BLaER1 treated with 17β-estradiol and CSF1 and Interleukin-3, amounts not matched to agents 10 nM and 100 nM (cell line): ENCODE measurements around the gene GABRG3.
"Not testable (repeated sequence)": the region's sequence is repeated elsewhere in the genome, so short reads cannot be mapped to it uniquely, and the experiment has no call there.

Source experiments
- H3K27ac ChIP-seq, 11 experiments: shearing (Covaris generic); formaldehyde crosslinking; 2 replicates each; pipeline ENCODE4 v1.8.1; 2022
- H3K27me3 ChIP-seq, 11 experiments: shearing (Covaris generic); formaldehyde crosslinking; 2 replicates each; pipeline ENCODE4 v1.8.1; 2022
- H3K36me3 ChIP-seq, 11 experiments: shearing (Covaris generic); formaldehyde crosslinking; 2 replicates each; pipeline ENCODE4 v1.8.1; 2022
- H3K4me1 ChIP-seq, 10 experiments: shearing (Covaris generic); formaldehyde crosslinking; 2 replicates each; pipeline ENCODE4 v1.8.1; 2022
- H3K4me2 ChIP-seq, 11 experiments: shearing (Covaris generic); formaldehyde crosslinking; 2 replicates each; pipeline ENCODE4 v1.8.1; 2022
- H3K4me3 ChIP-seq, 10 experiments: shearing (Covaris generic); formaldehyde crosslinking; 2 replicates each; pipeline ENCODE4 v1.8.1; 2022
- H3K9ac ChIP-seq, 11 experiments: shearing (Covaris generic); formaldehyde crosslinking; 2 replicates each; pipeline ENCODE4 v1.8.1; 2022
- H3K9me3 ChIP-seq, 11 experiments: shearing (Covaris generic); formaldehyde crosslinking; replicated peaks in 1 of 11; 2 replicates each; pipeline ENCODE4 v1.8.1; 2022
- H4K20me1 ChIP-seq, 11 experiments: shearing (Covaris generic); formaldehyde crosslinking; 2 replicates each; pipeline ENCODE4 v1.8.1; 2022
- Cebpa-rat ChIP-seq, 11 experiments: shearing (Covaris generic); IDR thresholded peaks; 2 replicates each; pipeline ENCODE4 v1.8.1; 2022

The GABRG3 gene

DNA sequence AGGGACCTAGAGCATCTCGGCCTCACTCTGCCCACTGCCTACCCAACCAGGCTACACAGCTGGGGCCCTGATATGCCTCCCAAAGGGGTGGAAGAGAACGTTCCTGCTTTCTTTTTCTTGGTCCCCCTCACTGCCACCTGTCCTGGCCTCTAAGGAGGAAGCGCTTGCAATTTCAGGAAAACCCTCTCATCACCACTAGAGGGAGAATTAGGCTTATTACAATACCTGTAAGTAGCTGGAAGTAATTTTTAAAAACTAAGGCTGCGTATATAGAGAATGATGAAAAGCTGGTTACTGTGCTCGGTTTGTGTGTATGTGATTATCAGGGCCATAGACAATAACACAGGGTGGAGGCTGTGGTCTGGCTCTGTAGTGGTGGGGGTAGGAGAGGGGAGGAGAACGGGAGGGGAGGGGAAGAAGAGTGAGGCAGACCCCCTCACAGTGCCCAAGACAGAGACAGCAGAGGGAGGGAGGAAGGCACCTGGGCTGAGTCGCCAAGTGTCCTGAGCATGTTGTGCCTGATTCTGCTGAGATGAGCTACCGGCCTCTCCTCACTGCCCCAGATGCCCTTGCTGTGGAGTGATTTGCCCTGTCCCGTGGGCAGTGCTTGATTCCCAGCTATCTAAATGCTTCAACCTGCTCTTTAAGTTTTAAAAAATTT, 3.3 kb downstream of the GABRG3 start:
- Histone ChIP-seq H3K4me2 (no peak overlapping the region), H3K9ac (no peak overlapping the region), H3K9me3 (peaks cover 0 to 15% (median 10%) of the 10 kb centered on the region in 11 experiments; a peak in 14 of 22 replicates), H4K20me1 (no peaks in the 10 kb centered on the region), H3K27ac (no peak overlapping the region), H3K4me3 (no peak overlapping the region), H3K27me3 (no peaks in the 10 kb centered on the region), H3K36me3 (no peaks in the 10 kb centered on the region), H3K4me1 (no peaks in the 10 kb centered on the region)
- TF ChIP-seq Cebpa-rat (IDR thresholded peaks at IDR 0.05): no peak

DNA sequence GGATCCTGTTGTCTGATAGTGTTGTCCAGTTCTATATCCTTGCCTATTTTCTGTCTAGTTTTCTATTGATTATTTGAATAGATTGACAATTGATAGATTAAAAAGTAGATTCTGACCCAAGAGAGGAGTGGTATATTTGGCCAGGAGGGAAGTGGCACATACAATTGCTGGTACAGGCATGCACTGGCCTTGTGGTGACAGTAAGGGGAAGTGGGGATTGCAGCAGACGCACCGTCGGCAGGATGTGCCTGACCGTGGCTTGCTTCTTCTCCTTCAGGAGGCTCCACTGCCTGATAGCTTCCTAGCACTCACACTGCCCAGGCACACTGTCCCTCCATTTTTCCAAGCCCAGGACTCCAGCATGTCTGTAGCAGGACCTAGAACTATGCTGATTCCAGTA, 10.5 kb downstream of the GABRG3 start:
- peak overlapping the region in 5 of 11 experiments; percentile 18 to 65 (median 46); a peak in 10 of 22 replicates for H3K4me2 ChIP-seq
- no peak overlapping the region for H3K4me3 ChIP-seq

DNA sequence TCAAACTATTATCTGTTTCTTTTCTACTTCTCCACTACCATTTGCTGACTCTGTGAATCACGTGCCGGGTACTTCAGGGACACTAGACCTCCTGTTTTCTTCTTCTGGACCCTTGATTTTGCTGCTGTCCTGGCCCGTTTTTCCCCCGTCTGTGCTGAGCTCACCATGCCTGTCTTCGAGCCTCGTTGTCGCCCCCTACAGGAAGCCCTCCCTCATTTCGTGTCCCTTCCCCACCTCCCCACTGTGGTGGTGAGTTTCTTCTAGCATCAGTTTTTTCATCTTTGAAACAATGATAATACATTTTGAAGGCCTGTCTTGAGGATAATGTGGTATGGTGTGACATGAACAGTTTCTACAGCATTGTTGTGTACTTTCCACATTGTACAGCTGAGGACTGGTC, 12.8 kb downstream of the GABRG3 start:
- no peak for TF ChIP-seq Cebpa-rat (IDR thresholded peaks at IDR 0.05)
- no peak overlapping the region for H3K9ac ChIP-seq
- no peak overlapping the region for H3K4me3 ChIP-seq
- no peaks in the 10 kb centered on the region for H3K27me3 ChIP-seq
- H3K9me3 ChIP-seq: no peaks in the 10 kb centered on the region
- H4K20me1 ChIP-seq: no peaks in the 10 kb centered on the region
- no peaks in the 10 kb centered on the region for H3K36me3 ChIP-seq
- no peak overlapping the region for H3K4me2 ChIP-seq
- no peak overlapping the region for H3K27ac ChIP-seq
- H3K4me1 ChIP-seq: peaks cover 0 to 27% (median 4%) of the 10 kb centered on the region in 10 experiments; a peak in 10 of 20 replicates

More for the DNA sequence above, 10.5 kb downstream of the GABRG3 start:
- no peak overlapping the region for H3K9ac ChIP-seq
- H3K4me1 ChIP-seq: peaks cover 0 to 27% (median 4%) of the 10 kb centered on the region in 10 experiments; a peak in 10 of 20 replicates
- no peak for TF ChIP-seq Cebpa-rat (IDR thresholded peaks at IDR 0.05)
- H4K20me1 ChIP-seq: no peaks in the 10 kb centered on the region
- H3K9me3 ChIP-seq: no peaks in the 10 kb centered on the region
- H3K27me3 ChIP-seq: no peaks in the 10 kb centered on the region
- H3K27ac ChIP-seq: no peak overlapping the region
- no peaks in the 10 kb centered on the region for H3K36me3 ChIP-seq

DNA sequence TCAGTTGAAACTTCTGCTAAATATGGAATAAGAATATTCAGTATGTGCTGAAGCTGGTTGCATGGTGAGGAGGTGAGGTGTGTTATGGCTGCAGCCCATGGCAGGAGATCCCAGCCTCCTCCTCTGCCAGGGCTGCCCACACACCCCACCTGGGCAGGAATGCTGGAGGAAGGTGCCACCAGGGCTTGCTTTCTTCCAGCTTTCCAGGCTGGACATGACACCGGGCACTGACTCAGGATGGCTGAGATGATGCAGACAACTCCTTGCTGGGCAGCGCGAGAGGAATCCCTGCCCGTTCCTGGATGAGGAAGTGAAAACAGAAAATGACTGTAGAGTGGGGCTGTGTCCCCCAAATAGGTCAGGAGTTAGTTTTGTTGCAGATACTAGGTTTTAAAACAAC, 14.1 kb downstream of the GABRG3 start:
- no peak overlapping the region for H3K27ac ChIP-seq
- H3K27me3 ChIP-seq: no peaks in the 10 kb centered on the region
- peaks cover 0 to 27% (median 4%) of the 10 kb centered on the region in 10 experiments; a peak in 10 of 20 replicates for H3K4me1 ChIP-seq
- no peak for TF ChIP-seq Cebpa-rat (IDR thresholded peaks at IDR 0.05)
- H4K20me1 ChIP-seq: no peaks in the 10 kb centered on the region
- peak overlapping the region in 2 of 11 experiments; percentile 2 to 57; a peak in 4 of 22 replicates for H3K4me2 ChIP-seq
- H3K9ac ChIP-seq: no peak overlapping the region
- no peaks in the 10 kb centered on the region for H3K36me3 ChIP-seq
- no peak overlapping the region for H3K4me3 ChIP-seq
- no peaks in the 10 kb centered on the region for H3K9me3 ChIP-seq

DNA sequence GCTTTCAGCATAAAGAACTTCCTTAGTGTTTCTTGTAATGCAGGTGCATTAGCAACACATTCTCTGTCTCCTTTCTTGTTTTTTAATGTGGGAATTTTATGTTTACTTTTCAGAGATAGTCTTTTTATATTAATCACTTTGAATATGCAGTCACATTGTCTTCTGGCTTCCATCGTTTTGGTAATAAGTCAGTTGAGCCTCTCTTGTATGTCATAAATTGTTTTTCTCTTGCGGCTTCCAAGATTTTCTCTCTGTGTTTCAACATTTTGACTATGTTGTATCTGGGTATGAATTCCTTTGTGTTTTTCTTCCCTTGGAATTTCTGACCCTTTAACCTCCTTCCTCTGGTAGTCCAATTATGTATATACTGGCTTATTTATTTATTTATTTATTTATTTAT, 25.3 kb downstream of the GABRG3 start:
- Histone ChIP-seq H3K4me2 (no peak overlapping the region), H3K9ac (no peak overlapping the region), H3K4me1 (no peaks in the 10 kb centered on the region), H3K27ac (no peak overlapping the region), H3K27me3 (no peaks in the 10 kb centered on the region), H3K36me3 (no peaks in the 10 kb centered on the region), H3K9me3 (peaks cover 0 to 16% (median 6%) of the 10 kb centered on the region in 11 experiments; a peak in 9 of 22 replicates), H4K20me1 (no peaks in the 10 kb centered on the region), H3K4me3 (no peak overlapping the region)
- TF ChIP-seq Cebpa-rat (IDR thresholded peaks at IDR 0.05): no peak

GRCh38 chr15:27003003-27003402, 32.0 kb downstream of the GABRG3 start:
- H3K9ac ChIP-seq, H3K4me3 ChIP-seq, H3K4me1 ChIP-seq, H3K4me2 ChIP-seq, H3K27me3 ChIP-seq, H4K20me1 ChIP-seq, H3K27ac ChIP-seq, H3K36me3 ChIP-seq: not testable (repeated sequence)
- peaks cover 10 to 24% (median 14%) of the 10 kb centered on the region in 11 experiments; a peak in 21 of 22 replicates for H3K9me3 ChIP-seq

DNA sequence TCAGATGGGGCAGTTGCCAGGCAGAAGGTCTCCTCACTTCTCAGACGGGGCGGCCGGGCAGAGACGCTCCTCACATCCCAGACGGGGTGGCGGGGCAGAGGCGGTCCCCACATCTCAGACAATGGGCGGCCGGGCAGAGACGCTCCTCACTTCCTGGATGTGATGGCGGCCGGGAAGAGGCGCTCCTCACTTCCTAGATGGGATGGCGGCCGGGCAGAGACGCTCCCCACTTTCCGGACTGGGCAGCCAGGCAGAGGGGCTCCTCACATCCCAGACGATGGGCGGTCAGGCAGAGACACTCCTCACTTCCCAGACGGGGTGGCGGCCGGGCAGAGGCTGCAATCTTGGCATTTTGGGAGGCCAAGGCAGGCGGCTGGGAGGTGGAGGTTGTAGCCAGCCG, 33.2 kb downstream of the GABRG3 start:
- H3K4me2 ChIP-seq, H3K27me3 ChIP-seq, H3K27ac ChIP-seq, H4K20me1 ChIP-seq, H3K36me3 ChIP-seq, H3K4me1 ChIP-seq, H3K4me3 ChIP-seq, H3K9ac ChIP-seq: not testable (repeated sequence)
- H3K9me3 ChIP-seq: peaks cover 10 to 19% (median 14%) of the 10 kb centered on the region in 11 experiments; a peak in 21 of 22 replicates

- no peaks in the 10 kb centered on the region for H4K20me1 ChIP-seq
- H3K36me3 ChIP-seq: no peaks in the 10 kb centered on the region
- no peak overlapping the region for H3K9ac ChIP-seq
- no peak overlapping the region for H3K27ac ChIP-seq
- H3K27me3 ChIP-seq: no peaks in the 10 kb centered on the region
- no peak overlapping the region for H3K4me2 ChIP-seq
- H3K4me3 ChIP-seq: no peak overlapping the region
- no peak for TF ChIP-seq Cebpa-rat (IDR thresholded peaks at IDR 0.05)
- no peaks in the 10 kb centered on the region for H3K9me3 ChIP-seq
- H3K4me1 ChIP-seq: no peaks in the 10 kb centered on the region
Measured at GRCh38 chr15:27017168-27017809, 46.3 kb downstream of the GABRG3 start.

DNA sequence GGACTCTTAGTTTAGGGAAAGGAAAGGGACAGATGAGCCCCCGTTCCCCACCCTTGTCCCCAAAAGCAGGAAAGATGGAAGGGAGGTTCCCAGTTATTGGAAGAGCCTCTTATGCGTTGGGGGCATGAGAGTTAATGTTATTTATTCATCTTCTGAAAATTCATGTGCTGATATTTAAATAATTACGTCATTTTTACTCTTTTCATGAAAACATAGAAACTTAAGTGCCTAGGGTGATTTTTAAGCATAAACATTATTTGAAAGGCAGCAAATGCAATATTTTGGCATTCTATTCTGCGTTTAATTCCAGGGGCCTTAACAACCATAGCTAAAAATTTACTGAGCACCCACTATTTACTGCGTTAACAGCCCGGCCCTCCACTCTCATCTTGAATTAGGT, 48.7 kb downstream of the GABRG3 start:
- Histone ChIP-seq H4K20me1 (no peaks in the 10 kb centered on the region), H3K27ac (no peak overlapping the region), H3K9ac (no peak overlapping the region), H3K36me3 (no peaks in the 10 kb centered on the region), H3K4me1 (no peaks in the 10 kb centered on the region), H3K4me2 (no peak overlapping the region), H3K27me3 (no peaks in the 10 kb centered on the region), H3K4me3 (no peak overlapping the region), H3K9me3 (no peaks in the 10 kb centered on the region)
- no peak for TF ChIP-seq Cebpa-rat (IDR thresholded peaks at IDR 0.05)

DNA sequence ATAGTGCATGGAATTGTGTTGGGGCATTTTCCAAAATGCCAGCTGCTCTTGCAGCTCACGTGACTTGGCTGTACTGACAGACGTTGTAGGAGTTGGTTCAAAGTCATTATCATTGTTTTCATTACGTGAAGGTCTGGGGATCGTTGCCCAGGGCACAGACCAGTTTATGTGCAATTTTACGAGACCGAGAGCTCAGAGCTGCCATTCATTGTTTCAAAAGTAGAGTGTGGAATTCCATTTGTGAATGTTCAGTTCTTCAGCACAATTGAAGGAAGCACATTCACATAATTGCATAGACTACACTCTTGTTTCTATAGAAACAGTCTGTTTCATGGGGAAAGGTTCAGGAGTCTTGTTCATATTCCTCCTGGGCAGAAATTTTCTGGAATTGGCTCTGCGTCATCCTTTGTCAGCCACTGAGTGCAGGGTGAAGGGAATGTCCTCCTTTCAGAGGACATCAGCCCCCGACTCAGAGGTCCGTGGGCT, 54.5 kb downstream of the GABRG3 start:
- no peak overlapping the region for H3K4me3 ChIP-seq
- H3K36me3 ChIP-seq: no peaks in the 10 kb centered on the region
- H3K9ac ChIP-seq: no peak overlapping the region
- no peaks in the 10 kb centered on the region for H4K20me1 ChIP-seq
- H3K27ac ChIP-seq: no peak overlapping the region
- no peaks in the 10 kb centered on the region for H3K27me3 ChIP-seq
- no peak overlapping the region for H3K4me2 ChIP-seq
- TF ChIP-seq Cebpa-rat (IDR thresholded peaks at IDR 0.05): no peak
- H3K4me1 ChIP-seq: 0 out of 20 replicates have a peak, but pooled peaks cover 0 to 3% (median 0%) of the 10 kb centered on the region in 10 experiments
- H3K9me3 ChIP-seq: no peaks in the 10 kb centered on the region
